H1 (cell line): Measurements from ENCODE around the gene RHO. TPM values are rescaled to one million over a fixed set of nuclear protein-coding genes. Genes with fewer than 3 reads are reported as not detected.
"Not testable (repeated sequence)": the region's sequence is repeated elsewhere in the genome, so short reads cannot be mapped to it uniquely, and the experiment has no call there.

Experiments
- CTCF ChIA-PET: fragments of 300-600 bp; sonication (Branson Sonifier 250); formaldehyde crosslinking; loops from one replicate; lab custom pipeline; 2021; ENCODE audit not compliant: partially characterized antibody; lab: Charles Lee
- POLR2A ChIA-PET: fragments of 300-600 bp; sonication (Branson Sonifier 250); formaldehyde crosslinking; loops from one replicate; lab custom pipeline; 2021; ENCODE audit warnings: inconsistent platforms; ENCODE audit not compliant: partially characterized antibody; lab: Charles Lee
- DNase-seq, 2 experiments: peaks; one replicate each; pipeline versions ENCODE4 v3.0.0 to v3.0.0-alpha.2; 2010 to 2022; ENCODE audit warnings: low spot score in 2 of 2, low read depth in 1 of 2, mixed read lengths in 1 of 2
- FAIRE-seq: peaks from 2 replicates; lab custom pipeline; 2011; peaks lifted over from hg19 to GRCh38; lab: Jason Lieb, UNC
- H2AFZ ChIP-seq: 2 replicates; pipeline ENCODE4 v1.8.1; 2012; ENCODE audit warnings: low read length, inconsistent platforms
- H2AK5ac ChIP-seq: 2 replicates; pipeline ENCODE4 v1.6.1; 2013; ENCODE audit warnings: low read depth, low read length
- H2BK120ac ChIP-seq: replicated peaks from 2 replicates; pipeline ENCODE3; 2013; ENCODE audit warnings: low read depth, low read length, inconsistent platforms
- H2BK12ac ChIP-seq: 2 replicates; pipeline ENCODE4 v1.6.1; 2013; ENCODE audit warnings: low read depth, low read length
- H2BK15ac ChIP-seq: 2 replicates; pipeline ENCODE4 v1.6.1; 2013; ENCODE audit warnings: low read length
- H2BK20ac ChIP-seq: 2 replicates; pipeline ENCODE4 v1.6.1; 2013; ENCODE audit warnings: low read length
- H2BK5ac ChIP-seq: 2 replicates; pipeline ENCODE4 v1.6.1; 2013; ENCODE audit warnings: low read depth, low read length
- H3K14ac ChIP-seq: 2 replicates; pipeline ENCODE4 v1.6.1; 2013; ENCODE audit warnings: inconsistent platforms; ENCODE audit not compliant: insufficient read length
- H3K18ac ChIP-seq: 2 replicates; pipeline ENCODE4 v1.6.1; 2013; ENCODE audit warnings: low read length; ENCODE audit errors: extremely low read depth
- H3K23ac ChIP-seq: 2 replicates; pipeline ENCODE4 v1.6.1; 2013; ENCODE audit warnings: inconsistent platforms; ENCODE audit not compliant: insufficient read length
- H3K23me2 ChIP-seq: 2 replicates; pipeline ENCODE4 v1.6.1; 2013; ENCODE audit warnings: low read depth, low read length
- H3K27ac ChIP-seq: 2 replicates; pipeline ENCODE4 v1.6.1; 2011; ENCODE audit warnings: low read depth, low read length, inconsistent platforms
- H3K27me3 ChIP-seq, 4 experiments: replicated peaks in 1 of 4; 1 replicate in 1 of 4; 2 replicates in 3 of 4; pipeline versions ENCODE4 v1.6.1 to v1.8.1; 2011 to 2013; ENCODE audit warnings: low read length in 3 of 4, mild to moderate bottlenecking in 3 of 4, inconsistent platforms in 2 of 4, mixed read lengths in 2 of 4, moderate library complexity in 1 of 4; ENCODE audit not compliant: control insufficient read depth in 3 of 4, insufficient read depth in 3 of 4; ENCODE audit errors: extremely low read depth in 1 of 4
- H3K36me3 ChIP-seq, 4 experiments: 2 replicates each; pipeline versions ENCODE4 v1.6.1 to v1.8.1; 2011 to 2013; ENCODE audit warnings: mild to moderate bottlenecking in 4 of 4, low read length in 3 of 4, moderate library complexity in 2 of 4, control low read depth in 1 of 4, inconsistent platforms in 1 of 4; ENCODE audit not compliant: insufficient read depth in 4 of 4, control insufficient read depth in 2 of 4
- H3K4ac ChIP-seq: replicated peaks from 2 replicates; pipeline ENCODE3; 2013; ENCODE audit warnings: low read length, low read depth, mixed read lengths, inconsistent platforms; ENCODE audit not compliant: insufficient read length
- H3K4me1 ChIP-seq, 4 experiments: replicated peaks in 1 of 4; 1 replicate in 1 of 4; 2 replicates in 3 of 4; pipeline versions ENCODE4 v1.6.1 to v1.8.1; 2011 to 2013; ENCODE audit warnings: low read length in 3 of 4, inconsistent platforms in 2 of 4, mixed read lengths in 1 of 4; ENCODE audit not compliant: insufficient read depth in 4 of 4, control insufficient read depth in 3 of 4
- H3K4me2 ChIP-seq, 2 experiments: 2 replicates each; pipeline versions ENCODE4 v1.6.1 to v1.8.1; 2011 to 2013; ENCODE audit warnings: low read depth in 2 of 2, low read length in 2 of 2, control low read depth in 1 of 2, inconsistent platforms in 1 of 2, mild to moderate bottlenecking in 1 of 2; ENCODE audit not compliant: insufficient read depth in 1 of 2
- H3K4me3 ChIP-seq, 4 experiments: fragments of 200-600, 300-600 bp in 1 of 4; sonication (generic), shearing (Covaris generic), sonication (Bioruptor Twin) in 1 of 4; 2 replicates each; pipeline versions ENCODE4 v1.5.1 to v1.8.1; 2011 to 2016; ENCODE audit warnings: low read length in 4 of 4, low read depth in 3 of 4, control low read depth in 2 of 4, inconsistent platforms in 2 of 4, mild to moderate bottlenecking in 2 of 4, mixed read lengths in 1 of 4, moderate library complexity in 1 of 4; ENCODE audit not compliant: insufficient read depth in 2 of 4; ENCODE audit errors: extremely low read depth in 1 of 4
- H3K56ac ChIP-seq: replicated peaks from 2 replicates; pipeline ENCODE3; 2013; ENCODE audit warnings: low read depth, mild to moderate bottlenecking, mixed read lengths, low read length, inconsistent platforms; ENCODE audit not compliant: insufficient read length
- H3K79me1 ChIP-seq: 2 replicates; pipeline ENCODE4 v1.6.1; 2013; ENCODE audit warnings: low read depth, low read length, control low read depth
- H3K79me2 ChIP-seq, 2 experiments: 2 replicates each; pipeline versions ENCODE4 v1.6.1 to v1.8.1; 2012 to 2013; ENCODE audit warnings: low read length in 2 of 2, mild to moderate bottlenecking in 2 of 2, inconsistent platforms in 1 of 2; ENCODE audit not compliant: insufficient read depth in 2 of 2, control insufficient read depth in 1 of 2
- H3K9ac ChIP-seq, 4 experiments: replicated peaks in 1 of 4; 1 replicate in 1 of 4; 2 replicates in 3 of 4; pipeline versions ENCODE4 v1.6.1 to v1.8.1; 2011 to 2013; ENCODE audit warnings: low read depth in 3 of 4, low read length in 3 of 4, control low read depth in 2 of 4, mild to moderate bottlenecking in 2 of 4, moderate library complexity in 2 of 4, inconsistent platforms in 1 of 4; ENCODE audit errors: extremely low read depth in 1 of 4
- H3K9me3 ChIP-seq, 2 experiments: 2 replicates each; pipeline versions ENCODE4 v1.6.1 to v1.8.1; 2012 to 2013; ENCODE audit warnings: mild to moderate bottlenecking in 2 of 2, moderate library complexity in 2 of 2, control low read depth in 1 of 2, inconsistent platforms in 1 of 2, low read depth in 1 of 2, low read length in 1 of 2, mixed read lengths in 1 of 2; ENCODE audit not compliant: insufficient read depth in 2 of 2
- H4K20me1 ChIP-seq, 2 experiments: replicated peaks in 1 of 2; 2 replicates each; pipeline versions ENCODE3 to v1.8.1; 2011 to 2013; ENCODE audit warnings: inconsistent platforms in 2 of 2, low read length in 2 of 2, mild to moderate bottlenecking in 1 of 2; ENCODE audit not compliant: insufficient read depth in 2 of 2, control insufficient read depth in 1 of 2
- H4K5ac ChIP-seq: 2 replicates; pipeline ENCODE4 v1.6.1; 2013; ENCODE audit warnings: low read length, low read depth, mixed read lengths, inconsistent platforms; ENCODE audit not compliant: insufficient read length
- H4K8ac ChIP-seq: 2 replicates; pipeline ENCODE4 v1.8.0; 2013; ENCODE audit warnings: mild to moderate bottlenecking, moderate library complexity, low read length, inconsistent platforms; ENCODE audit not compliant: insufficient read depth; ENCODE audit errors: extremely low read depth
- H4K91ac ChIP-seq: replicated peaks from 2 replicates; pipeline ENCODE3; 2013; ENCODE audit warnings: low read length, mixed read lengths, inconsistent platforms; ENCODE audit not compliant: insufficient read length
- WGBS, 2 experiments: shearing (Covaris generic) in 1 of 2; methylation state at CpG; one replicate each; pipeline versions ENCODE4 v1.1.6 to v1.1.7; 2013 to 2015; ENCODE audit warnings: low lambda C conversion rate in 2 of 2, mixed read lengths in 2 of 2, inconsistent platforms in 1 of 2, low coverage in 1 of 2, missing lambda C conversion rate in 1 of 2; ENCODE audit not compliant: insufficient replicate concordance in 2 of 2, insufficient coverage in 1 of 2, insufficient read length in 1 of 2; ENCODE audit errors: extremely low coverage in 1 of 2, missing lambda C conversion rate in 1 of 2; 5-methylcytosine and 5-hydroxymethylcytosine counted together
- polyA plus RNA-seq, 7 experiments: library from polyadenylated mRNA; depleted of rRNA in 3 of 7; stranded (reverse) in 5 of 7; unstranded in 2 of 7; fragments of >200 nt in 5 of 7; fragments of 200-250 nt in 2 of 7; gene quantifications; 1 replicate in 5 of 7; 2 replicates in 1 of 7; 4 replicates in 1 of 7; pipeline versions ENCODE4 v1.2.1 to v1.2.3, GENCODE V29; 2011 to 2013; ENCODE audit warnings: missing spikeins in 2 of 7, mixed read lengths in 2 of 7
- total RNA-seq: library from RNA; stranded (reverse); fragmentation: NEBNext Ultra II Directional; extraction: Animal tissue kit (Norgen Biotek cat#: 25700); gene quantifications from 2 replicates; pipeline ENCODE4 v1.2.1, GENCODE V29; 2021

RHO gene
- total and polyA plus RNA-seq, 2 of the 8 experiments (the other 6 are each of a cell fraction or from before 2014, with no cell fraction given) = not detected

DNA sequence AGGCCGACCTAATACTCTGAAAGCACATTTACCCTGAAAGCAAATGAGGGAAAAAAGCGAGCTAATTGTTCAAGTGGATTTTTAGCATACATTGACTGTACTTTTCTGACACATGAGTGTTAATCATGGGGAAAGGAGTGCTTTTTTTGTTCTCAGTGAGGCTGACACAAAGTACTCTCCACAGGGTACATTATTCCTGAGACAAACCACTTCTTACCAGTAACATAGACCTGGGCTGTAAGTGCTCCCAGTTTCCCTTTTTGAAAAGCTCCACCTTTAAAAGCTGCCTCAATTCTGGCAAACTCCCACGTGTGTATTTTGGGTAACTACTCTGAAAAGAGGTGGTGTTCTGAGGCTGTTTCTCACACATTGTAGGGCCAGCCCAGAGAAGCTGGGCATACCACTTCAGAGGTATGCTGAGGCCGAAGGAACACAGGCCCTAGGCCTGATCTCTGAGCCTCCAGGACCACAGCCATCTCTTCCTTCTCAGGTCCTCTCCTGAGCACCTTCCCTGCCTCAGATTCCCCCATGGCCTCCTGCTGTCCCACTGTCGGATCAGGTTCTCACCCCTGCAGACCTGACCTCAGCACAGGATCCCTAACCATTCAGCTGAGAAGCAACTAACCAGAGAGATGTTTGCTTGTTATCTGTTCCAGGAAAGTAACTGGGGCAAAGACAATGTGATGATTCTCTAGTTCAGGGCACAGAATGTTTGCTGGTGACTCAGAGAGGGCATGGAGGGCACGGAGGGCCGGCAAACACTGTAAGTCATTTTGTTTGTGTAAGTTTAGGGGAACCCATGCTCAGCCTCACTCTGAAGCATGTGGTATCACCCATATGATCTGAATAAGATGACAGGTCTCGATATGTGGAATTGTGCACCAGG is 29.6 kb upstream of the RHO start:
- H3K79me2 ChIP-seq, H2AFZ ChIP-seq, H3K4me3 ChIP-seq, H2BK20ac ChIP-seq, H3K79me1 ChIP-seq, H4K5ac ChIP-seq, H3K27ac ChIP-seq, H3K14ac ChIP-seq, H3K9me3 ChIP-seq, H3K9ac ChIP-seq, H4K20me1 ChIP-seq, H2BK120ac ChIP-seq, H3K23me2 ChIP-seq, H4K8ac ChIP-seq, H3K4me1 ChIP-seq, POLR2A ChIA-PET, H3K4me2 ChIP-seq, H3K4ac ChIP-seq, H3K18ac ChIP-seq, H4K91ac ChIP-seq, H2BK15ac ChIP-seq, H3K56ac ChIP-seq, H2AK5ac ChIP-seq, H3K23ac ChIP-seq, H2BK5ac ChIP-seq, H2BK12ac ChIP-seq, H3K27me3 ChIP-seq, DNase-seq, FAIRE-seq: not testable (repeated sequence)
- 81% methylated on average over 6 of the region's 8 CpGs; no CpG with 5 or more reads in 1 of the 2 experiments for WGBS, 2 experiments
- peaks cover 2 to 11% (median 4%) of the 10 kb centered on the region in 4 experiments; a peak in 5 of 8 replicates for H3K36me3 ChIP-seq
- CTCF ChIA-PET = interaction anchor here (0.7 kb wide), 1 partner anchor 106 kb away, joined by 3 read pairs; no protein-coding TSS in a partner anchor
